Measurements from ENCODE around the gene MAP3K5.

DNA sequence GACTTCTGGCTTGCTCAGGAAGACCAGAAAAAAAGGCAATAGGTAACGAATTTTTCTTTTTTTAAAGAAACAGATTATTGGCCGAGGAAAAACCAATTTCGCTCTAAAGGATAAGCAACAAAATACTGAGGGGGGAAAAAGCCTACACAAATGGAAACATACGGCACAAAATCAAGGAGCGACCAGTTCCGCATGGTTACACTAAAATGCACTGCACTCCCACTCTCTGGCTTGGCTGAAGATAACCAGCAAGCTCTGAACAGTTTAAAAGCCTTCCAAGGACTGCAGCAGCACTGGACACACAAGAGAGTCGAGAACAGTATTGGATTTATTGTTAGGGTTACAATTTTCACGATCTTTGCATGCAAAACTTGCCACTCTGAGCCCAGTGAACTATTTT, 241.2 kb downstream of the MAP3K5 start:
- TF ChIP-seq POLR2A (IDR thresholded peaks at IDR 0.05): no peak
- TF ChIP-seq, protein P1, sequence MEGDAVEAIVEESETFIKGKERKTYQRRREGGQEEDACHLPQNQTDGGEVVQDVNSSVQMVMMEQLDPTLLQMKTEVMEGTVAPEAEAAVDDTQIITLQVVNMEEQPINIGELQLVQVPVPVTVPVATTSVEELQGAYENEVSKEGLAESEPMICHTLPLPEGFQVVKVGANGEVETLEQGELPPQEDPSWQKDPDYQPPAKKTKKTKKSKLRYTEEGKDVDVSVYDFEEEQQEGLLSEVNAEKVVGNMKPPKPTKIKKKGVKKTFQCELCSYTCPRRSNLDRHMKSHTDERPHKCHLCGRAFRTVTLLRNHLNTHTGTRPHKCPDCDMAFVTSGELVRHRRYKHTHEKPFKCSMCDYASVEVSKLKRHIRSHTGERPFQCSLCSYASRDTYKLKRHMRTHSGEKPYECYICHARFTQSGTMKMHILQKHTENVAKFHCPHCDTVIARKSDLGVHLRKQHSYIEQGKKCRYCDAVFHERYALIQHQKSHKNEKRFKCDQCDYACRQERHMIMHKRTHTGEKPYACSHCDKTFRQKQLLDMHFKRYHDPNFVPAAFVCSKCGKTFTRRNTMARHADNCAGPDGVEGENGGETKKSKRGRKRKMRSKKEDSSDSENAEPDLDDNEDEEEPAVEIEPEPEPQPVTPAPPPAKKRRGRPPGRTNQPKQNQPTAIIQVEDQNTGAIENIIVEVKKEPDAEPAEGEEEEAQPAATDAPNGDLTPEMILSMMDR (IDR thresholded peaks at IDR 0.05): no peak
